Adipose tissue (tissue), 3 donors: ENCODE data around the gene TIMM44. TPM values are rescaled to one million over a fixed set of nuclear protein-coding genes. Genes with fewer than 3 reads are reported as not detected.
"Not testable (repeated sequence)": the region's sequence is repeated elsewhere in the genome, so short reads cannot be mapped to it uniquely, and the experiment has no call there.

Experiments used
- H3K27ac ChIP-seq: one replicate; pipeline ENCODE4 v1.5.1; 2013; ENCODE audit warnings: low read depth, low read length
- WGBS, 3 donors: extraction: QIAGEN DNeasy Blood & Tissue Kit; methylation state at CpG; one replicate each; pipeline ENCODE4 v1.1.7; 2013; 5-methylcytosine and 5-hydroxymethylcytosine counted together
- polyA plus RNA-seq, 3 donors: library from polyadenylated mRNA; stranded (reverse); fragments of 200-250 nt; gene quantifications; one replicate each; pipeline ENCODE4 v1.2.3, GENCODE V29; 2013
- donor health status: healthy with polysubstance abuse.
- donor health status: Bipolar disorder and iron deficiency.
- donor health status: healthy.

Gene TIMM44
- polyA plus RNA-seq, 3 donors, result 32.2 to 58.1 (median 54.9) TPM

GRCh38 chr19:7961920-7962626 is 18.6 kb upstream of the TIMM44 start:
- 66 to 85% (median 83%) methylated on average over 13 of the region's 13 CpGs for WGBS, 3 donors
- no peak overlapping the region for H3K27ac ChIP-seq

GRCh38 chr19:7961082-7961481 is 17.6 kb upstream of the TIMM44 start:
- H3K27ac ChIP-seq, result not testable (repeated sequence)
- 84 to 96% (median 94%) methylated on average over 4 of the region's 4 CpGs for WGBS, 3 donors

GRCh38 chr19:7959211-7959610 is 15.7 kb upstream of the TIMM44 start:
- H3K27ac ChIP-seq, result no peak overlapping the region
- 37 to 69% (median 47%) methylated on average over 6 of the region's 6 CpGs for WGBS, 3 donors

GRCh38 chr19:7955696-7956095 is 12.2 kb upstream of the TIMM44 start:
- WGBS, 3 donors, result 78 to 90% (median 82%) methylated on average over 11 of the region's 11 CpGs
- H3K27ac ChIP-seq, result no peak overlapping the region

- H3K27ac ChIP-seq, result no peak overlapping the region
- WGBS, 3 donors, result 51 to 80% (median 60%) methylated on average over 7 of the region's 7 CpGs
These were observed 10.1 kb upstream of the TIMM44 start for GRCh38 chr19:7953576-7953975.

- WGBS, 3 donors, result 6 to 34% (median 16%) methylated on average over 3 of the region's 3 CpGs
These were observed 9.6 kb upstream of the TIMM44 start for GRCh38 chr19:7953060-7953459.

GRCh38 chr19:7947939-7948338 is 4.5 kb upstream of the TIMM44 start:
- 87 to 95% (median 94%) methylated on average over 4 of the region's 4 CpGs for WGBS, 3 donors

More at GRCh38 chr19:7953060-7953459, 9.6 kb upstream of the TIMM44 start:
- H3K27ac ChIP-seq, result no peak overlapping the region

GRCh38 chr19:7944177-7944761 is 803 bp upstream of the TIMM44 start:
- WGBS, 3 donors, result 27 to 28% (median 28%) methylated on average over 18 of the region's 18 CpGs
- no peak overlapping the region for H3K27ac ChIP-seq

More at GRCh38 chr19:7947939-7948338, 4.5 kb upstream of the TIMM44 start:
- no peak overlapping the region for H3K27ac ChIP-seq

- WGBS, 3 donors, result 3 to 6% (median 6%) methylated on average over 31 to 33 of the region's 33 CpGs
- H3K27ac ChIP-seq, result peak overlapping the region; percentile 68
These were observed 454 bp downstream of the TIMM44 start for GRCh38 chr19:7942981-7943443.

GRCh38 chr19:7941895-7942596 is 1.4 kb downstream of the TIMM44 start:
- H3K27ac ChIP-seq, result no peak overlapping the region

GRCh38 chr19:7940841-7941240 is 2.6 kb downstream of the TIMM44 start:
- H3K27ac ChIP-seq, result no peak overlapping the region
- 92 to 95% (median 94%) methylated on average over 13 of the region's 13 CpGs for WGBS, 3 donors

More at GRCh38 chr19:7941895-7942596, 1.4 kb downstream of the TIMM44 start:
- 85 to 92% (median 85%) methylated on average over 19 of the region's 19 CpGs for WGBS, 3 donors

- no peak overlapping the region for H3K27ac ChIP-seq
- 89 to 94% (median 90%) methylated on average over 21 of the region's 21 CpGs for WGBS, 3 donors
These were observed 8.7 kb downstream of the TIMM44 start for GRCh38 chr19:7934766-7935165.

- 88 to 92% (median 92%) methylated on average over 54 to 55 of the region's 55 CpGs for WGBS, 3 donors
- H3K27ac ChIP-seq, result no peak overlapping the region
These were observed 9.4 kb downstream of the TIMM44 start for GRCh38 chr19:7933828-7934725.

- WGBS, 3 donors, result 81 to 92% (median 89%) methylated on average over 14 of the region's 14 CpGs
- no peak overlapping the region for H3K27ac ChIP-seq
These were observed 10.1 kb downstream of the TIMM44 start for GRCh38 chr19:7933411-7933810.

GRCh38 chr19:7932930-7933300 is 10.6 kb downstream of the TIMM44 start:
- no peak overlapping the region for H3K27ac ChIP-seq

GRCh38 chr19:7932276-7932929 is 11.1 kb downstream of the TIMM44 start:
- H3K27ac ChIP-seq, result no peak overlapping the region
- 91 to 92% (median 92%) methylated on average over 31 to 32 of the region's 32 CpGs for WGBS, 3 donors

More at GRCh38 chr19:7932930-7933300, 10.6 kb downstream of the TIMM44 start:
- WGBS, 3 donors, result 93 to 95% (median 94%) methylated on average over 10 of the region's 10 CpGs

- no peak overlapping the region for H3K27ac ChIP-seq
- 89 to 91% (median 90%) methylated on average over 30 to 36 of the region's 36 CpGs for WGBS, 3 donors
These were observed 12.0 kb downstream of the TIMM44 start for GRCh38 chr19:7931221-7932061.
